SJSA1 (cell line): Measurements from ENCODE around the gene TUT4. TPM values are rescaled to one million over a fixed set of nuclear protein-coding genes. Genes with fewer than 3 reads are reported as not detected.

Experiments
- DNase-seq, 2 experiments: peaks; one replicate each; pipeline ENCODE4 v3.0.0-alpha.2; 2015 to 2020; ENCODE audit warnings: low spot score in 2 of 2, low read depth in 1 of 2
- H3K27ac ChIP-seq: fragments of 250-450 bp; sonication (Bioruptor Pico); 2 replicates; pipeline ENCODE4 v1.5.1; 2020; ENCODE audit warnings: mild to moderate bottlenecking, moderate library complexity
- H3K27me3 ChIP-seq: fragments of 250-450 bp; sonication (Bioruptor Pico); replicated peaks from 2 replicates; pipeline ENCODE4 v1.5.1; 2020; ENCODE audit warnings: mild to moderate bottlenecking, moderate library complexity
- H3K36me3 ChIP-seq: fragments of 250-450 bp; sonication (Bioruptor Pico); 2 replicates; pipeline ENCODE4 v1.5.1; 2020; ENCODE audit warnings: mild to moderate bottlenecking
- H3K4me1 ChIP-seq: fragments of 250-450 bp; sonication (Bioruptor Pico); replicated peaks from 2 replicates; pipeline ENCODE4 v1.6.1; 2021; ENCODE audit warnings: mild to moderate bottlenecking
- H3K4me3 ChIP-seq: fragments of 250-450 bp; sonication (Bioruptor Pico); 2 replicates; pipeline ENCODE4 v1.5.1; 2020; ENCODE audit warnings: mild to moderate bottlenecking
- H3K9me3 ChIP-seq: fragments of 250-450 bp; sonication (Bioruptor Pico); replicated peaks from 2 replicates; pipeline ENCODE4 v1.5.1; 2020; ENCODE audit warnings: mild to moderate bottlenecking
- total RNA-seq: library from RNA; depleted of rRNA; stranded (reverse); fragments of >200 nt; shearing (Covaris generic); gene quantifications from 2 replicates; pipeline ENCODE4 v1.2.3, GENCODE V29; 2014; rRNA removed

The TUT4 gene
- 25.3 and 28.2 TPM in 2 replicates for total RNA-seq

DNA sequence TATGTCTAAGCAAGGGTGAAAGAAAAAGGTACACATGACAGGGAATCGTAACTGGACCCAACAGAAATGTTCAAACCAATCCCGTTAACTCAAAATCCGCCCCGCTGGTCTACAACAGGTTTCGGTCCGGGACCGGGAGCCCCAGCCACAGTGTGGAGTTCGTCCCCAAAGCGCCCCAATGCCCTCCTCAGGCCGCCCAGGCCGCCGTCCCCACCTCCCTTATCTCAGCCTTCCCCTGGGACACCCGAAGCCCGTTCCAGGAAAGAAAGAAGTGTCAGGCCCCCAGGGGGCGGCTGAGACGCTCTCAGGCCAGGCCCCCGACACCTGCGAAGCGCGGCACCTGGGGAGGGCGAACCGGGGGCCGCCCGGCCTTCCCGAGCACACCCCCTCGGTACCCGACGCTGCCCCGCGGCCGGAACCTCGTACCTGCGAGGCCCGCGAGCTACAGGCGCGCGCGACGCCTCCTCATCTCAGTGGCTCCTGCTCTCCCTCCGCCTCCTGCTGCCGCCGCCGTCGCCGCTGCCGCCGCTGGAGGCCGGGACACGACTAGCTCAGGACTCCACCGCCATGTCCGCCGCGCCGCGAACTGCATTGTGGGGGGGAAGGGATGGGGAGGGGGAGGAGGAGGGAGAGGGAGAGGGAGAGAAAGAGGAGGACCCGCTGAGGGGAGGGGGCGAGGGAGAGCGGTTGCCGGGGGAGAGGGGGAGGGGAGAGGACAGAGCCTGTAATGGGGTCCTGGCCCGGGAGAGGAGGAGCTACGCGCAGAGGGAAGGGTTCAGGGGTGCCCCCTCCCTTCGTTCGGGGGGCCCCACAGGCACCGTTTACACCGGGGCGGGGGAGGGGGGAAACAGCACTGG, at the start of gene TUT4:
TUT4 (minus strand) TSS at position 588 of the 857 bp plus-strand sequence. CDS start 26,812 bp downstream, outside the sequence.
- no peaks in the 10 kb centered on the region for H3K27me3 ChIP-seq
- peak within 1 kb of the TSS; percentile 87 for H3K27ac ChIP-seq
- peak within 1 kb of the TSS; percentile 89 for H3K4me3 ChIP-seq
- H3K36me3 ChIP-seq = peaks cover 8% of the 10 kb centered on the region
- peak; percentile 79 to 86 for DNase-seq
- H3K4me1 ChIP-seq = peaks cover 15% of the 10 kb centered on the region
- H3K9me3 ChIP-seq = no peaks in the 10 kb centered on the region

DNA sequence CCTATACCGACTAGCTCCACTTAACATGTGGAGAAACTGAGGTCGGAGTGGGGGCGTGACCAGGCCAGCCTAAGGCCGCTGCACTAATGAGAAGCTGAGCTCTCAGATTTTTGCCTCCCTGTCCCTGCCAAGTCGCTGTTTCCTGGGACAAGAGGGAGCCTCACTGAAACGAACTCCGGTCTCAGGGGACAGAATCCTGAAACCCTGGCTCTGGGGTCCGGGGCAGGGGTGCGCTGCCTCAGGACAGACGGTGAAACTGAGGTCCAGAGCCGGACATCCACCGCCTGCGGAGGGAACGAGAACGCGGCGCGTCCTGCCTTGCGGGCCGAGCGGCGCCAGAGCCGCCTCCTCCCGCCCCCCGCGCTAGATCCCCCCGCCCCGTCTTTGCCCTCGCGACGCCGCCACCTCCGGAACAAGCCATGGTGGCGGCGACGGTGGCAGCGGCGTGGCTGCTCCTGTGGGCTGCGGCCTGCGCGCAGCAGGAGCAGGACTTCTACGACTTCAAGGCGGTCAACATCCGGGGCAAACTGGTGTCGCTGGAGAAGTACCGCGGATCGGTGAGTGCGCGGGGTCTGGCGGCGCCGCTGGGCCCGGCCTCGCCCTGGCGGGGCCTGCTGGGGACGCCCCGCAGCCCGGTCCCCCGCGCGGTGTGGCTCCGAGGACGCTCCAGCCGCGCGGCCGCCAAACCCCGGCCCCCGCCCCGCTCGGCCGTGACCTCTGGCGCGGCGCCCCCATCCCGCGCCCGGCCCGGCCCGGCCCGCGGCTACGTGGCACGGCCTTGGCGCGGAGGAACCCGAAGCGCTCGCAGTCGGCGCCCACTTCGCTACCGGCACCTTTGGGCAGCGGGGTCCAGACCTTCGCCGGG, 49.3 kb upstream of the TUT4 start, which contains the start of gene GPX7:
GPX7 (plus strand) TSS at position 381 of the 865 bp plus-strand sequence; CDS start at position 420, 39 bp downstream.
- H3K27ac ChIP-seq = peak within 1 kb of the TSS; percentile 71
- H3K9me3 ChIP-seq = no peaks in the 10 kb centered on the region
- no peaks in the 10 kb centered on the region for H3K27me3 ChIP-seq
- H3K36me3 ChIP-seq = peaks cover 6% of the 10 kb centered on the region
- peak; percentile 21 to 59 for DNase-seq
- H3K4me1 ChIP-seq = peaks cover 28% of the 10 kb centered on the region
- peak within 1 kb of the TSS; percentile 51 for H3K4me3 ChIP-seq

- Histone ChIP-seq H3K4me1 (peaks cover 28% of the 10 kb centered on the region), H3K9me3 (no peaks in the 10 kb centered on the region), H3K27ac (peak overlapping the region; percentile 71; the same call in 1 of the 2 replicates), H3K27me3 (no peaks in the 10 kb centered on the region), H3K36me3 (peaks cover 3% of the 10 kb centered on the region), H3K4me3 (0 out of 2 replicates have a peak overlapping the region, but pooled peaks have one; percentile 51)
- no peak for DNase-seq
These were observed 48.6 kb upstream of the TUT4 start for GRCh38 chr1:52601519-52601918.

- H3K36me3 ChIP-seq = peaks cover 3% of the 10 kb centered on the region; the same call in 1 of the 2 replicates
- no peak overlapping the region for H3K27ac ChIP-seq
- no peak overlapping the region for H3K4me3 ChIP-seq
- no peak for DNase-seq
- H3K4me1 ChIP-seq = peaks cover 28% of the 10 kb centered on the region
- H3K27me3 ChIP-seq = no peaks in the 10 kb centered on the region
- H3K9me3 ChIP-seq = no peaks in the 10 kb centered on the region
These were observed 47.8 kb upstream of the TUT4 start for GRCh38 chr1:52600533-52601179.

GRCh38 chr1:52599236-52599635, 46.3 kb upstream of the TUT4 start:
- H3K36me3 ChIP-seq = peaks cover 3% of the 10 kb centered on the region; the same call in 1 of the 2 replicates
- no peaks in the 10 kb centered on the region for H3K27me3 ChIP-seq
- no peak overlapping the region for H3K27ac ChIP-seq
- no peak overlapping the region for H3K4me3 ChIP-seq
- no peak for DNase-seq
- H3K4me1 ChIP-seq = peaks cover 25% of the 10 kb centered on the region
- H3K9me3 ChIP-seq = no peaks in the 10 kb centered on the region

DNA sequence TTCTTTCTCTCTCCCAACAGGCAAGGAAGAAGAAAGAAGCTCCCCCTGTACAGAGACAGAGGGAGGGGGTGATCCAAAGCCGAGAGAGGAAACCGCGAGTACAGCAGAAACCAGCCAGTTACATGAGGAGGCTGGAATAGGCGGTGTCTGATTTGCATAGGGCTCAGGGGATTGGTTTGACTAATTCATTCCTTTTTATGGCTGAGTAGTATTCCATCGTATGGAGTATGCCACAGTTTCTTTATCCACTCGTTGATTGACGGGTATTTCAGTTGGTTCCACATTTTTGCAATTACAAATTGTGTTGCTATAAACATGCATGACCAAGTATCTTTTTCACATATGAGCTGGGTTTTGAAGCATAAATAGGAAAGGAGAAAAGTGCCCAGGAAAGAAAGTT, 45.8 kb upstream of the TUT4 start:
- H3K4me1 ChIP-seq = peaks cover 20% of the 10 kb centered on the region
- DNase-seq = no peak
- H3K9me3 ChIP-seq = no peaks in the 10 kb centered on the region
- H3K27ac ChIP-seq = no peak overlapping the region
- peaks cover 3% of the 10 kb centered on the region; the same call in 1 of the 2 replicates for H3K36me3 ChIP-seq
- H3K27me3 ChIP-seq = no peaks in the 10 kb centered on the region
- no peak overlapping the region for H3K4me3 ChIP-seq

DNA sequence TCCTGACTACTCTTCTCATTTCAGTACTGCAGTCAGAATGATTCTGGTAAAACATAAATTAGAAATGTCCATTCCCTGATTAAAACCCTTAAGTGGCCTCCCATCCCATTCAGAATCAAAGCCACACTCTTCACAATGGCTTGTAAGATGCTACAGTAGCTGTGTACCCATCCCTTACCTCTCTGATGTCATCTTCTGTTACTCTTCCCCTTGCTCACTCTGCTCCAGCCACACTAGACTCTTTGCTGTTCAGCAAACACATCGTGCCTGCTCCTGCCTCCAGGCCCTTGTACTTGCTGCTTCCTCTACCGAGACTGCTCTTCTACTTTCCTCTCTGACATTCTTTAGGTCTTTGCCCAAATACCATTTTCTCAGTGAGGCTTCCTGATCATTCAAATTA, 45.0 kb upstream of the TUT4 start:
- no peak for DNase-seq
- Histone ChIP-seq H3K27ac (no peak overlapping the region), H3K4me3 (no peak overlapping the region), H3K9me3 (no peaks in the 10 kb centered on the region), H3K36me3 (peaks cover 3% of the 10 kb centered on the region; the same call in 1 of the 2 replicates), H3K4me1 (peaks cover 12% of the 10 kb centered on the region), H3K27me3 (no peaks in the 10 kb centered on the region)

DNA sequence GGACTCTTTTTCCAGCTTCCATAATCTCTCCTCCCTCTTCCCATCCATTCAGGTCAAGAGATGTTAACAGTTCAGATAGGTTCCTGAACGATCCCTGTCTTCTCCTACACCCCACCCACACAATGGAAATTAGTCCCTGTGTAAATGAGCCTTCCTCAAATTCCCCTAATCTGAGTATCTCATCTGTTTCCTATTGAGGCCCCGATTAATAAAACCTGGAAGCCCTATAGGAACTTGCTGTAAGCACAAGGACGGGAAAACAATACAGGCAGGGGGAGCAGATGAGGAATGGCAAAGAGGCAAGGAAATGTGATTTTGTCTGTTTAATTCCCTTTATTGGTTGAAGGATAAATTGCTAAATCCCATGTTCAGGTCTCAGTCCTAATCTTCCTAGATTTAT, 42.2 kb upstream of the TUT4 start:
- no peak overlapping the region for H3K4me3 ChIP-seq
- no peaks in the 10 kb centered on the region for H3K9me3 ChIP-seq
- no peaks in the 10 kb centered on the region for H3K36me3 ChIP-seq
- no peaks in the 10 kb centered on the region for H3K4me1 ChIP-seq
- no peaks in the 10 kb centered on the region for H3K27me3 ChIP-seq
- no peak for DNase-seq
- H3K27ac ChIP-seq = no peak overlapping the region

GRCh38 chr1:52593495-52593894, 40.6 kb upstream of the TUT4 start:
- H3K4me3 ChIP-seq = no peak overlapping the region
- H3K36me3 ChIP-seq = no peaks in the 10 kb centered on the region
- no peaks in the 10 kb centered on the region for H3K27me3 ChIP-seq
- DNase-seq = no peak
- H3K9me3 ChIP-seq = no peaks in the 10 kb centered on the region
- no peak overlapping the region for H3K27ac ChIP-seq
- no peaks in the 10 kb centered on the region for H3K4me1 ChIP-seq

GRCh38 chr1:52592637-52593323, 39.9 kb upstream of the TUT4 start:
- no peaks in the 10 kb centered on the region for H3K4me1 ChIP-seq
- no peak for DNase-seq
- H3K27ac ChIP-seq = no peak overlapping the region
- no peak overlapping the region for H3K4me3 ChIP-seq
- H3K9me3 ChIP-seq = no peaks in the 10 kb centered on the region
- no peaks in the 10 kb centered on the region for H3K27me3 ChIP-seq
- no peaks in the 10 kb centered on the region for H3K36me3 ChIP-seq

DNA sequence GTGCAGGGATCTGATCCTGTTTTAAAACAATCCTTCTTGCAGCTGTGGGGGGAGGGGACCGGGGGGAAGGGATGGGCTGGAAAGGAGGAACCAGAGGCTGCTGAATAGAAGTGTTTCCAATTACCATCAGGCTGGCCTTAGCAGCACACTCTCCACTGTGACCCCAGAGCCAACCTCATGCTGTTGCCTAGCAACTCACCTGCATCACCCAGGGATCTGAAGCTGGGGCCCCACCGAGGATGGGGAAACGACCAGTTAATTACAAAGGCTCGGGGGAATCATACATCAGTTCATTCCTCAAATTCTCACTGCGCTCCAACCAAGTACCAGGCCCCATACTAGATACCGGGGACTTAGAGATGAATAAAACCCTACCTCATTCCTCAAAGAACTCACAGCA, 37.4 kb upstream of the TUT4 start:
- H3K27me3 ChIP-seq = no peaks in the 10 kb centered on the region
- no peak for DNase-seq
- H3K36me3 ChIP-seq = no peaks in the 10 kb centered on the region
- H3K4me1 ChIP-seq = no peaks in the 10 kb centered on the region
- H3K27ac ChIP-seq = no peak overlapping the region
- no peak overlapping the region for H3K4me3 ChIP-seq
- no peaks in the 10 kb centered on the region for H3K9me3 ChIP-seq

- H3K4me3 ChIP-seq = no peak overlapping the region
- no peaks in the 10 kb centered on the region for H3K36me3 ChIP-seq
- H3K27ac ChIP-seq = no peak overlapping the region
- no peaks in the 10 kb centered on the region for H3K27me3 ChIP-seq
- H3K4me1 ChIP-seq = no peaks in the 10 kb centered on the region
- H3K9me3 ChIP-seq = no peaks in the 10 kb centered on the region
- no peak for DNase-seq
These were observed 35.6 kb upstream of the TUT4 start for GRCh38 chr1:52588535-52588934.

- H3K36me3 ChIP-seq = no peaks in the 10 kb centered on the region
- H3K4me1 ChIP-seq = no peaks in the 10 kb centered on the region
- H3K9me3 ChIP-seq = no peaks in the 10 kb centered on the region
- no peak overlapping the region for H3K4me3 ChIP-seq
- no peaks in the 10 kb centered on the region for H3K27me3 ChIP-seq
- DNase-seq = no peak
- H3K27ac ChIP-seq = no peak overlapping the region
These were observed 35.1 kb upstream of the TUT4 start for GRCh38 chr1:52588027-52588426.
